CD4-positive, alpha-beta T cell treated with Interferon alpha-2 for 1 hour (primary cell): ENCODE measurements around the gene ZFP90.
"Not testable (repeated sequence)": the region's sequence is repeated elsewhere in the genome, so short reads cannot be mapped to it uniquely, and the experiment has no call there.

ENCODE experiments used
- DNase-seq, 2 donors: peaks; one replicate each; pipeline ENCODE4 v3.0.0-alpha.2; 2020 to 2022

The ZFP90 gene

GRCh38 chr16:68519225-68519745, 19.8 kb upstream of the ZFP90 start:
- DNase-seq, result no peak

DNA sequence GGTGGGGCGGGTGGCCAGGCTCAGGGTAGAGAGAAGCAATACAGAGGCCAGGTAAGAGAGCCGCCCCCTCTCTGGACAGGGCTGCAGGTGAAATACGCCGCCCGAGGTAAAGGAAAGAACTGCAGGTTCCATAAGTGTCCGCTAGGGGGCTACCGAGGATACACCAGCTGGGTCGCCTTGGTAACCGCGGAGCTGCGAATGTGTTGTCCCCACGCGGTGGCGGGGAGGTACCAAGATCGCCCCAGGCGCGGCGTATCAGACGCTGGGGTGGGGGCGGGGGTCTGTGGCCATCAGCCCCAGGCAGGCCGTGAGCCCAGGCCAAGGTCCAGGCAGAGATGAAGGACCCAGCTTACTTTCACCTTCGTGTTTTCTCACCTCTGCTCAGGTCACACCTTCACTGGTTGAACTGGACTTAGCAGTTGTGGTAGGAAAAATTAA, 18.4 kb upstream of the ZFP90 start:
- DNase-seq, result peak; percentile 89 to 93

DNA sequence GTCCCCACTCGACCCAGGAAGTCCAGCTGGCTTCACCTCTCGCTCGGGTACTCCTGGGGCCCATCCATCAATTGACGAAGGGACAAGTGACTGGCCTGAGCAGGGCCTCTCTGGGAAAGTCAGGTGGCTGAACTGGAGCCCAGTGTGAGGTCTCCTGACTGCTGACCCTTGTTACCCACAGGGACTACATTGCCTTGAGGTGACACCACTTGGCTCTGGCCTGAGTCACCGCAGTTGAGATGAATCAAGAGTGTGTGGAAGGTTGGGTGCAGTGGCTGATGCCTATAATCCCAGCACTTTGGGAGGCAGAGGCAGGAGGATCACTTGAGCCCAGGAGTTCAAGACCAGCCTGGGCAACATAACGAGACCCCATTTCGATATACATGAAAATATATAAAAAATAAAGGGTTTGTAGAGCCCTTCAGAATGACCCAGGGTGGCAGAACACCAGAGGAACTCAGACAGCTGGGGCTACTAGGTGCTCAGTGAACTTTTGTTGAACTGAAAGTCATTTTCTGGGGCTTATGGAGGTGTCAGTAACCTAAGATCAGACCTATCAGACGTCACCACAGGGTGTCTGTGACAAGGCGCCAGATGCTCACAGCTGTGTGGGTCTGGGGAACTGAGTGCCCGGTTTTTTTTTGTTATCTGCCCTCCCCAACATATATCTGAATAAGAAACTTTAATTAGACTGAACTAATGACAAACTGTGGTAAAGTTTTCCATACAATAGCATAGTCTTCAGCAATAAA, 14.8 kb upstream of the ZFP90 start:
- DNase-seq, result no peak

DNA sequence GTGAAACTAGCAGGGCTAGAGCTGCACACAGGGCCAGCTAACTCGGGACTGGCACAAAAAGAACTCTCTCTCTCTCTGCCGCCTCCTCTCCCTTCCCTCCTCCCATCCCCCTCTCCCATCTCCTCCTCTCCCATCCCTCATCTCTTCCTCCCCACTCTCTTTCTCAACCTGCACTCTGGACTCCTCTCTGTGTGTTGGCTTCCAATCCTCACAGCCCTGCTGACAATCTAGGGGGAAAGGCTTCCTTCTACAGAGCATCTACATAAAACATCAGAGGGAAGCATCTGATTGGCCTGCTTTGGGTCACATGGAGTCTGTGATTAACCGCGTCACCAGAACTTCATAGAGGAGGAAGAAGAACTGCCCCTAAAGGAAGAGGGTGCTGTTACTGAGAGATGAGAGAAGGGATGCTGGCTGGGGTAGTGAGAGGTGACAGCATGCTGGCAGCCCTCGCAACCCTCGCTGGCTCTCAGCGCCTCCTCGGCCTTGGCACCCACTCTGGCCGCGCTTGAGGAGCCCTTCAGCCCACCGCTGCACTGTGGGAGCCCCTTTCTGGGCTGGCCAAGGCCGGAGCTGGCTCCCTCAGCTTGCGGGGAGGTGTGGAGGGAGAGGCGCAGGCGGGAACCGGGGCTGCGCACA, 12.8 kb upstream of the ZFP90 start:
- DNase-seq, result no peak

DNA sequence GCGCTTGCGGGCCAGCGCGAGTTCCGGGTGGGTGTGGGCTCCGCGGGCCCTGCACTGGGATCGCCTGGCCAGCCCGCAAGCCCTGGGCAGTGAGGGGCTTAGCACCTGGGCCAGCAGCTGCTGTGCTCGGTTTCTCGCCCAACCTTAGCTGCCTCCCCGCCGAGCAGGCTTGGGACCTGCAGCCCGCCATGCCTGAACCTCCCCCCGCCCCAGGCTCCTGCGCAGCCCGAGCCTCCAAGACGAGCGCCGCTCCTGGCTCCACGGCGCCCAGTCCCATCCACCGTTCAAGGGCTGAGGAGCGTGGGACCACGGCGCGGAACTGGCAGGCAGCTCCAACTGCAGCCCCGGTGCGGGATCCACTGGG, 12.3 kb upstream of the ZFP90 start:
- DNase-seq, result no peak

- DNase-seq, result no peak
These were observed 10.9 kb upstream of the ZFP90 start for GRCh38 chr16:68528233-68528632.

- peak; percentile 89 to 92 for DNase-seq
These were observed 10.3 kb upstream of the ZFP90 start for GRCh38 chr16:68528686-68529379.

GRCh38 chr16:68529608-68529930, 9.5 kb upstream of the ZFP90 start:
- no peak for DNase-seq

- DNase-seq, result peak; percentile 88 to 92
These were observed 9.0 kb upstream of the ZFP90 start for GRCh38 chr16:68529931-68530701.

GRCh38 chr16:68533937-68534336, 5.2 kb upstream of the ZFP90 start:
- no peak for DNase-seq

DNA sequence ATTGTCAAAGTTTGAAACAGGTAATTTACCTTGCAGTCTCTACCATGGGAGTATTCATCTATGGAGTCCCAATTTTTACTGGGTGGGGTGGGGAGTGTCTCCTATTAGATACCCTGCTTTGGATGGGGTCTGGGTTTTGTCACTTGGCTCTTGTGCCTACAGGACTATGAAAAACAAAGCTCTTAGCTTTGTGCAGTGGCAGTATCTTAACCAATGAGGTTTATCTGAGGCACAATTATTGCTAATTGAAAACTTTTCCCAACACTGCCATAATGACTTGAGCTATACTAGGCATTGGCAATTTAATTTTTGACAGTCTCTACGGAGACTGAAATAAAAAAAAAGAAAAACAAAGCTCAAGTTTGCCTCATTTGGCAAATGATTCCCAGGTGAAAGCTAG, 3.8 kb upstream of the ZFP90 start:
- no peak for DNase-seq

- peak in 1 of 2 donors; percentile 57 for DNase-seq
These were observed 684 bp downstream of the ZFP90 start for GRCh38 chr16:68539711-68540239.

- peak; percentile 36 to 52 for DNase-seq
These were observed 9.9 kb downstream of the ZFP90 start for GRCh38 chr16:68548947-68549346.

GRCh38 chr16:68553186-68553585, 14.1 kb downstream of the ZFP90 start:
- no peak for DNase-seq

DNA sequence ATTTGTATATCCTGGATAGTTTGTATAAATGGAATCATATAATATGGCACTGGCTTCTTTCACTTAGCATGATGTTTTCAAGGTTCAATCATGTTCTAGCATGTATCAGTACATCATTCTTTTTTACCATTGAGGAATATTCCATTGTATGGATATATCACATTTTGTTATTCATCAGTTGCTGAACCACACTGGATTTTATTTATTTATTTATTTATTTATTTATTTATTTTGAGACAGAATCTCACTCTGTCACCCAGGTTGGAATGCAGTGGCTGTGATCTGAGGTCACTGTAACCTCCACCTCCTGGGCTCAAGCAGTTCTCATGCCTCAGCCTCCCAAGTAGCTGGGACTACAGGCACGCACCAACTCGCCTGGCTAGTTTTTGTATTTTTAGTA, 21.2 kb downstream of the ZFP90 start:
- not testable (repeated sequence) for DNase-seq

GRCh38 chr16:68563631-68564381, 24.7 kb downstream of the ZFP90 start:
- no peak for DNase-seq

DNA sequence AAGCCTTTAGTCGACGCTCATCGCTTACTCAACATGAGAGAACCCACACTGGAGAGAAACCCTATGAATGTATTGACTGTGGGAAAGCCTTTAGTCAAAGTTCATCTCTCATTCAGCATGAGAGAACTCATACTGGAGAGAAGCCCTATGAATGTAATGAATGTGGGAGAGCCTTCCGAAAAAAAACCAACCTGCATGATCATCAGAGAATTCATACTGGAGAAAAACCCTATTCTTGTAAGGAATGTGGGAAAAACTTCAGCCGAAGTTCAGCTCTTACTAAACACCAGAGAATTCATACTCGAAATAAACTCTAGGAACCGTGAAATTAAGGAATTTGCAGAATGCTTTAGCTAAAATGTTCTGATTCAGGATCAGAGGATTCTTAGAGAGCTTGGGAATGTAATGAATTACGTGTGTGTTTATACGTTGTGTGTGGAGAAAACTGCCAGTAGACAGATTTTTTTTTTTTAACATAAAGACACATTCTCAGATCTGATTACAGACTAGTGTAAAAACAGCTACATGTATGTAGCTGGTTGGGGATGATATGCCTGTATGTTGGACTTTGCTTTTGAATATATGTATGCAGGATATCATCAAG, 25.4 kb downstream of the ZFP90 start:
- no peak for DNase-seq

GRCh38 chr16:68574479-68574878, 35.4 kb downstream of the ZFP90 start:
- no peak for DNase-seq

DNA sequence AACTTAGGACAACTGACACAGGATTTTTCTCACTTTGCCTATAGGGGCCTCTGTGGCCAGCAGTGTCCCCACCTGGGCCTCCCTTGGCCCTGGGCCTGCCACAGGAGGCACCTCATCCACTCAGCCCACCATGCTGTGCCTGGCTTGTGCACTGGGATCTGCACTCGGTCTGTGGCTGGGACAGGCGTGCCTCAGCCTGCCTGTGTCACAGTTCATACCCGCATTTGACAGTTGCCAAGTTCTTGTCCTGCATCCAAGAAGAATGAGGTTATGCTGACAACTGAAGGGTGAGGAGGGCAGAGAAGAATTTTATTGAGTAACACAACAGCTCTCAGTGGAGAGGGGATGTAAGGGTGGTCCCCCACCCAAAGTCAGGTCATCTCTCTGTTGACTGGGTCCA, 36.0 kb downstream of the ZFP90 start:
- DNase-seq, result no peak

DNA sequence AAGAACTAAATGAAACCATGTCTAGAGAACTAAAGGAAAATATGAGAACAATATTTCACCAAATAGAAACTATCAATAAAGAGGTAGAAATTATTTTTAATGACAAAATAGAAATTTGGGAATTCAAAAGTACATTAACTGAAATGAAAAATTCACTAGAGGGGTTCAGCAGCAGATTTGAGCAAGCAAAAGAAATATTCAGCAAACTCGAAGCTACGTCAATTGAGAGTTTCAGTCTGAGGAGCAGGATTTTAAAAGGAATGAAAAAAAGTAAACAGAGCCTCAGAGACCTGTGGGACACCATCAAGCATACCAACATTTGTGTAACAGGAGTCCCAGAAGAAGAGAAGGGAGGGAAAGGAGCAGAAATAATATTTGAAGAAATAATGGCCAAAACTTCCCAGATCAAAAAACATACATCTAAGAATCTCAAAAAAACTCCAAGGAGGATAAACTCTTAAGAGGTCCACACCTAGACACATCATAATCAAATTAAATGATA, 38.3 kb downstream of the ZFP90 start:
- no peak for DNase-seq

- DNase-seq, result peak; percentile 37 to 49
These were observed 51.3 kb downstream of the ZFP90 start for GRCh38 chr16:68590201-68590994.
